GM18520 (cell line): ENCODE data around the gene C4A.
"Not testable (repeated sequence)": the region's sequence is repeated elsewhere in the genome, so short reads cannot be mapped to it uniquely, and the experiment has no call there.

Source experiments
- ATAC-seq: cut with Tn5 transposase; IDR thresholded peaks from one replicate; pipeline ENCODE4 v1.9.1; 2021; ENCODE audit not compliant: unreplicated experiment

Gene C4A

GRCh38 chr6:31981744-31982143 is at the start of gene C4A:
TSS of gene C4A (plus strand) at chr6:31982057. CDS start at chr6:31982108, 51 bp downstream.
- not testable (repeated sequence) for ATAC-seq

- not testable (repeated sequence) for ATAC-seq
These were observed 49.7 kb upstream of the C4A start for GRCh38 chr6:31932137-31932536.

- no peak for ATAC-seq
These were observed 48.3 kb upstream of the C4A start for GRCh38 chr6:31933537-31933936.

DNA sequence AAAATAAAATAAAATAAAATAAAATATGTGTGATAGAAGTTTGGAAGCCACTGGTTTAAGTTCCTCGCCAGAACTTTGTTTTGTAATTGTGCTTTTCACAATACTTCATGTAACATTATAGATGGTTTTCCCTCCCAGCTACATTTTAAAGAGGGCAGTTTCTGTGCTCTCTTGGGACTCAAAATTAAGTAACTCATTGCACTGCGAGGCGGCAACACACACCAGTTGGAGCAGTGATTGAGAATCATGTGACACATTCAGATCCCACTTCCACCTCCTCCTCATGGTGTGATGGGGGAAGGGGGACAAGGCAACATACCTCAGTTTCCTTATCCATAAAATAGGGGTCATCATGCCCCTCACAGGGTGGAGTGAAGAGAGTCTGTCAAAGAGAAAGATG is 46.8 kb upstream of the C4A start:
- ATAC-seq: no peak

DNA sequence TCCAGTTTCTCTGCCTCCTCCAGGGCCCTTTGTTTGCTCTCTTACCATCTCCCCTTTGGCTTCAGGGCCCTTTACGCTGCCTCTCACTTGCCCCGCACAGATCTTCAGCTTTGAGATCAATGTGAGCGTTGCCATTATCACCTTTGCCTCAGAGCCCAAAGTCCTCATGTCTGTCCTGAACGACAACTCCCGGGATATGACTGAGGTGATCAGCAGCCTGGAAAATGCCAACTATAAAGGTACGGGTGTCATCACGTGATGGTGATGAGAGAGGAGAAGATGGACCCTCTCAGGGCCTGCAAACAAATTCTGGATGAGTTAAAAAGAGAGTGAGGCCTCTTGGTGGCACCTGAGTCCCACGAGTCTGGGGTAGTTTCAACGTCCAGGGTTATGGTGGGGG is 46.0 kb upstream of the C4A start:
- no peak for ATAC-seq

- no peak for ATAC-seq
These were observed 41.6 kb upstream of the C4A start for GRCh38 chr6:31940256-31940664.

- ATAC-seq: no peak
These were observed 38.1 kb upstream of the C4A start for GRCh38 chr6:31943742-31944141.

DNA sequence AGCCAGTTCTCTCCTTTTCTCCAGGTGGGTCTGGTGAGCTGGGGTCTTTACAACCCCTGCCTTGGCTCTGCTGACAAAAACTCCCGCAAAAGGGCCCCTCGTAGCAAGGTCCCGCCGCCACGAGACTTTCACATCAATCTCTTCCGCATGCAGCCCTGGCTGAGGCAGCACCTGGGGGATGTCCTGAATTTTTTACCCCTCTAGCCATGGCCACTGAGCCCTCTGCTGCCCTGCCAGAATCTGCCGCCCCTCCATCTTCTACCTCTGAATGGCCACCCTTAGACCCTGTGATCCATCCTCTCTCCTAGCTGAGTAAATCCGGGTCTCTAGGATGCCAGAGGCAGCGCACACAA is 36.7 kb upstream of the C4A start:
- ATAC-seq: no peak

GRCh38 chr6:31945507-31946369 is 36.1 kb upstream of the C4A start, which contains the start of gene CFB:
TSS of gene CFB (plus strand) at chr6:31946095. CDS start at chr6:31946222, 127 bp downstream.
- ATAC-seq: no peak

- ATAC-seq: no peak
These were observed 35.4 kb upstream of the C4A start for GRCh38 chr6:31946370-31946885.

GRCh38 chr6:31947070-31947675 is 34.7 kb upstream of the C4A start:
- no peak for ATAC-seq

DNA sequence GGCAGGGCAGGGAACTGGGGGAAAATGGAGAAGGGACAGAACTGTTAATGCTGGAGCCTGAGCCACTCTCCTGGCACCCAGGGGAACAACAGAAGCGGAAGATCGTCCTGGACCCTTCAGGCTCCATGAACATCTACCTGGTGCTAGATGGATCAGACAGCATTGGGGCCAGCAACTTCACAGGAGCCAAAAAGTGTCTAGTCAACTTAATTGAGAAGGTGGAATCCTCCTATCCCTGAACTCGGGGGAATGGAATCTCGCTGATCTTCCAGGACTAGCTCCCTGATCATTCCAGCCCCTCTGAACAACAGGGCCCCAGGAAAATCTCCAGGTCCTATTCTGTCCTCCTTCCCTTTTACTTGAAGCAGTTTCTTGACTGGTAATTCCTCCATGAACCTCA is 34.0 kb upstream of the C4A start:
- ATAC-seq: no peak

GRCh38 chr6:31948306-31948705 is 33.6 kb upstream of the C4A start:
- ATAC-seq: no peak

- no peak for ATAC-seq
These were observed 33.0 kb upstream of the C4A start for GRCh38 chr6:31948753-31949413.

DNA sequence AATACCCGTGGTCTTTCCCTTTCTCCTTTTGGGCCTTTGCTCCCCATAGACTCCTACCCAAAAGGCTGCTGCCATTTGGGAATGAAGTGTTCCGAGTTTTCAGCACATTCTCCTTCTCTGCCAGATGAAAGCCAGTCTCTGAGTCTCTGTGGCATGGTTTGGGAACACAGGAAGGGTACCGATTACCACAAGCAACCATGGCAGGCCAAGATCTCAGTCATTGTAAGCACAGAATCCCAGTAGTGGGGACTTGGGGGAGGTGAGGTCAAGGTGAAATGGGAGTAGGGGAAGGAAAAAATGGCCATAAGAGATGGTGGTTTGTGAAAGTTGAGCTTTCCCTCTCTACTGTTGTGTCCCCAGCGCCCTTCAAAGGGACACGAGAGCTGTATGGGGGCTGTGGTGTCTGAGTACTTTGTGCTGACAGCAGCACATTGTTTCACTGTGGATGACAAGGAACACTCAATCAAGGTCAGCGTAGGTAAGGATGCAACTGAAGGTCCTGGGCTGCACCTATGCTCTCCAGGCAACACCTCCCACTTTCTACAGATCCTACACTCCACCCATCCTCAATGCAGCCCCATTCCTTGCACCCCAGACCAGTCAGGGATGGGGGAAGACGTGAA is 31.8 kb upstream of the C4A start:
- ATAC-seq: no peak

GRCh38 chr6:31952140-31952805 is 29.6 kb upstream of the C4A start:
- ATAC-seq: no peak

DNA sequence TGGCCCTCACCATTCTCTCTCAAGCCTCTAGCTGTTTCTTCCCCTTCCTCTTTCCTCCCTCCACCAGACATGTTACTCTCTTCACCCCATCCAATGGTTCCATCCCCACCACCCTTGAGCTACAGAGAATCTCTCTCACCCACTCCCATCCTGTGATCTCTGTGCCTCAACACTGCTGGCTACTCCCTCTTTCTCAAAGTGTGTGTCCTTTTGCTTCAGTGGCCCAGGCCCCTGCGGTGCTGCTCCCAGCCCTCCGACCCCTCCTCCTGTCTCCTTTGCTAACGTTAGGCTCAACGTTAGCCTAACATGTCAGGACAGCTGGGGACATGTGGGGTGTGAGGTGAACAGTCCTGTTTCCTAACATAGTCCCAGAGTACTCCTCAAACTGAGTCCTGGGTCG is 29.0 kb upstream of the C4A start:
- ATAC-seq: no peak

DNA sequence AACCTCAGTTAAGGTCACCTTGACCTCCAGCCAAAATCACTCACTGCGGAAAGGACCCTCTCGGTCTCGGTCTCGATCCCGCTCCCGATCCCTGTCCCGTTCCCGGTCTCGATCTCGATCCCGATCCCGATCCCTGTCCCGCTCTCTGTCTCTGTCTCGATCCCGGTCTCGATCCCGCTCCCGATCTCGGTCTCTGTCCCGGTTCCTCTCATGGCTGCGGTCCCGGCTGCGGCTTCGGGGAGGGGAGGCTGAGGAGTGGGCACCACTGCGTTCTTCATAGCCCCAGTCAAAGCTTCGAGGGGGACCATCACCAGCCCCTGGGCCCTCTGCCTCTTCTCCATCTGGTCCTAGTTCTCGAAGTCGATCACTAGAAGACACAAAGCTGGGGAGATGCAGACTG is 27.3 kb upstream of the C4A start:
- no peak for ATAC-seq

DNA sequence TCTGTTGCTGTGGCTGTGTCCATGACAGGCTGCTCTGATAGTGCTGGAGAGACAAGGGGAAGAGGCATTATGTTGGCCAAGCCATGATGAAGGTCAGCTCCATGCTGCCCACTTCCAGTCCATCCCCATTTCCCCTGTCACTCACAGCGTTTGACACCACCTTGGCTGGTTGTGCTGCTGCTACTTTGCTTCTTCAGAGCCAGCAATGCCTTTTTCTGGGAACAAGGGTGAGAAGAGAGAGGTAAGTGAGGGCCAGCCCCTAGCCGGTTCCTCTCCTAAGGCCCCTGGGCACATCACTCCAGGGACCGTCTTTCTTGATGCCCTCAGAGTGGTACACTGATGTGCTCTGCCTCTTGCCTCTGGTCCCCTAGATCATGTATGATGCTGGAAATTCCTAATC is 25.1 kb upstream of the C4A start:
- ATAC-seq: no peak

DNA sequence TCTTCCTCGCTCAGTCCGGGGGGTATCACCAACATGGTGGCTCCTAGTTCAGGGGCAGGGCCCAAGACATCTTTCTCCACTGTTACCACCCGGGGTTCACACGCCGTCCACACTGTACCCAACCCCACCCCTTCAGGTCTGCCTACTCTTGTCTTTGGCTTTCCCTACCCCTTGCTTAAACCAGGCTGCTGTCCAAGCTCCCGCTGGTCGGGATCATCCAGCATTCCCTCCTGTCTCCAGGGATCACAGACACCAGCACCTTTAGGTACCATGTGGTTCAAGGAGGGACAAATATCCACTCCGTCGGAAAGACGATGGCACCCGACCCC is 23.5 kb upstream of the C4A start:
- no peak for ATAC-seq
